ENCODE measurements around the gene TRAFD1. TPM values are rescaled to one million over a fixed set of nuclear protein-coding genes. Genes with fewer than 3 reads are reported as not detected.

Gene TRAFD1
- total and polyA plus RNA-seq, 9 of the 15 experiments (the other 6 are each of a cell fraction or from before 2014, with no cell fraction given), result 41.3 to 85.5 (median 54.5) TPM

DNA sequence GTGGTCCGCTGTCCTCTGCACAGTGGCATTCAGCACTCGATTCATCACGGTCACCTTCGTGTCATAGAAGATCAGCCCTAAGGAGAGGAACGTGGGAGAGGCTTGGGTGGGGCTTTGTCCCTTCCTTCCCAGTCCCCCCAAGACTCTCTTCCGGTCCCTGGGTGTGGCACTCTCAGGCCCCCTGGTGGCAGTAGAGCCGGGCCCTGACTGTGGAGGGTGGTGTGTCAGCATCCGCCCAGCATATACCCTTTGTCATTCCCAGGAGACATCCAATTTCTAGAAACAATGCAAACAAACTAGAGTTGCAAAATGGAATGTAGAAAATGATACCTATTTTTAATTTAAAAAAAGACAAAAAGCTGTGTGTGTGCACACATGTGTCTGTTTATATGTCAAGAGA is 45.0 kb downstream of the TRAFD1 start (continued):
- TF ChIP-seq, protein P1, sequence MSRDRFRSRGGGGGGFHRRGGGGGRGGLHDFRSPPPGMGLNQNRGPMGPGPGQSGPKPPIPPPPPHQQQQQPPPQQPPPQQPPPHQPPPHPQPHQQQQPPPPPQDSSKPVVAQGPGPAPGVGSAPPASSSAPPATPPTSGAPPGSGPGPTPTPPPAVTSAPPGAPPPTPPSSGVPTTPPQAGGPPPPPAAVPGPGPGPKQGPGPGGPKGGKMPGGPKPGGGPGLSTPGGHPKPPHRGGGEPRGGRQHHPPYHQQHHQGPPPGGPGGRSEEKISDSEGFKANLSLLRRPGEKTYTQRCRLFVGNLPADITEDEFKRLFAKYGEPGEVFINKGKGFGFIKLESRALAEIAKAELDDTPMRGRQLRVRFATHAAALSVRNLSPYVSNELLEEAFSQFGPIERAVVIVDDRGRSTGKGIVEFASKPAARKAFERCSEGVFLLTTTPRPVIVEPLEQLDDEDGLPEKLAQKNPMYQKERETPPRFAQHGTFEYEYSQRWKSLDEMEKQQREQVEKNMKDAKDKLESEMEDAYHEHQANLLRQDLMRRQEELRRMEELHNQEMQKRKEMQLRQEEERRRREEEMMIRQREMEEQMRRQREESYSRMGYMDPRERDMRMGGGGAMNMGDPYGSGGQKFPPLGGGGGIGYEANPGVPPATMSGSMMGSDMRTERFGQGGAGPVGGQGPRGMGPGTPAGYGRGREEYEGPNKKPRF (IDR thresholded peaks at IDR 0.05; ENCODE audit: low read depth, low read length), result no peak
- TF ChIP-seq STAG1 (CRISPR knock-in tag; IDR thresholded peaks at IDR 0.05; ENCODE audit: borderline replicate concordance), result peak; percentile 29; the same call in 1 of the 2 replicates
- TF ChIP-seq, protein P2, sequence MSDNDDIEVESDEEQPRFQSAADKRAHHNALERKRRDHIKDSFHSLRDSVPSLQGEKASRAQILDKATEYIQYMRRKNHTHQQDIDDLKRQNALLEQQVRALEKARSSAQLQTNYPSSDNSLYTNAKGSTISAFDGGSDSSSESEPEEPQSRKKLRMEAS (CRISPR knock-in tag; IDR thresholded peaks at IDR 0.05), result no peak

DNA sequence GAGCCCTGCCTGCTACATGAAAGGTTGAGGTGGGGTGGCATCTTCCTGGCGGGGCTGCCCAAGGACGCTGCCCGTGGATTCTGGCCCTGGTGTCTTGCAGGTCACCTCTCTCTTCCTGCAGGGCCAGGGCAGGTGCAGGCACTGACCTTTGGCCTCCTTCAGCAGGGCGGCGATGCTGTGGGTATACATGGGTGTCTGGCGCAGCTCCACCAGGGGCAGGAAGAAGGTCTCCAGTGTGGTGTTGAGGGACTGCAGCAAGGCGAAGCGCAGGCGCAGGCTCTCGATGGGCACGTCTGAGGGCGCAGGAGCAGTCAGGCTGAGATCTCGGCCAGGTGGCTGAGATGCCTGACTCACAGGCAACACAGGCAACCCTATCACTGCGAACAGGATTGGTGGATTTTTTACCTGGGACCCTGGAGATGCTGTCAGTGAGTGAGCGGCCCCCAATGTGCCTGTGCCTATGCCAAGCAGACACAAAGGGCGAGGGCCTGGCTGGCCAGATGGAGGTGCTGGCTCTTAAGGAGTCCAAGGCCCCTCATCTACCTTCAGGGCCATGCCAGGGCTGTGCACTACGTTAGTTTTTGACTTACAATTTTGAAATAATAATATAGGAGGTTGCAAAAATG is 45.7 kb downstream of the TRAFD1 start:
- TF ChIP-seq MTA3 (IDR thresholded peaks at IDR 0.05; ENCODE audit: borderline replicate concordance), result no peak
- no peak for TF ChIP-seq ATF1 (CRISPR knock-in tag; IDR thresholded peaks at IDR 0.05)
- TF ChIP-seq ATF1 (tag; IDR thresholded peaks at IDR 0.05), result no peak
- ATAC-seq (no peak), DNase-seq (ENCODE audit: extremely low read depth in 1 of 4, low spot score in 3 of 4) (no peak), FAIRE-seq (no peak)
- POLR2A ChIA-PET, result no interaction called here
- BruUV-seq (replicated peaks), result no TSS peak
- peaks cover 37% of the 10 kb centered on the region for H3K36me3 ChIP-seq (ENCODE audit: control insufficient read depth, insufficient read depth, low read length)
- H3K4me3 ChIP-seq, result no peak overlapping the region
- H4K20me1 ChIP-seq (replicated peaks; ENCODE audit: control insufficient read depth, insufficient read depth, low read length), result no peaks in the 10 kb centered on the region
- in situ Hi-C loops (cut with MboI), result no loop called here
- intact Hi-C loops (cut with micrococcal nuclease), result loop anchor here (2.0 kb wide), 1 partner anchor 62 kb away; the partner anchor contains the start of gene NAA25
- H3K27ac ChIP-seq (ENCODE audit: extremely low read depth, low read depth, low read length), result no peak overlapping the region
- H3K9ac ChIP-seq (ENCODE audit: insufficient read depth in 1 of 2, low read depth in 2 of 2, low read length in 2 of 2), result peak overlapping the region in 1 of 2 experiments; percentile 65; a peak in 1 of 4 replicates
- no peaks in the 10 kb centered on the region for H3K9me1 ChIP-seq (ENCODE audit: control insufficient read depth, insufficient read depth, low read length)
- H3K4me2 ChIP-seq (ENCODE audit: insufficient read depth, low read length), result no peak overlapping the region
- CTCF ChIA-PET (ENCODE audit: low intra/inter-chr PET ratio), result no interaction called here
- H3K27me3 ChIP-seq (ENCODE audit: control insufficient read depth in 2 of 2, insufficient read depth in 2 of 2, low read length in 2 of 2), result no peaks in the 10 kb centered on the region
- no peaks in the 10 kb centered on the region for H3K79me2 ChIP-seq (ENCODE audit: control insufficient read depth, insufficient read depth, low read length)
- H2AFZ ChIP-seq (ENCODE audit: low read depth, low read length), result no peak overlapping the region
- H3K4me1 ChIP-seq (replicated peaks in 1 of 2; ENCODE audit: control insufficient read depth in 2 of 2, insufficient read depth in 2 of 2, low read length in 2 of 2), result peaks cover 0 to 21% of the 10 kb centered on the region in 2 experiments; a peak in 2 of 5 replicates
- no peaks in the 10 kb centered on the region for H3K9me3 ChIP-seq (replicated peaks; ENCODE audit: control insufficient read depth, insufficient read depth, low read depth, low read length)
- WGBS (ENCODE audit: insufficient coverage, low coverage, missing lambda C conversion rate), result 85% methylated on average over 15 of the region's 17 CpGs
